ENCODE data around the gene TIAL1. TPM values are rescaled to one million over a fixed set of nuclear protein-coding genes. Genes with fewer than 3 reads are reported as not detected.

Gene TIAL1
- total and polyA plus RNA-seq, 10 of the 15 experiments (the other 5 are each of a cell fraction or from before 2014, with no cell fraction given) = 26.0 to 159 (median 62.8) TPM

- in situ Hi-C loops (cut with MboI) = no loop called here
- TF ChIP-seq IRF4 (IDR thresholded peaks at IDR 0.05; ENCODE audit: low read depth, low read length) (no peak), CBX3 (IDR thresholded peaks at IDR 0.05; ENCODE audit: borderline replicate concordance, low read depth) (no peak), ATF7 (IDR thresholded peaks at IDR 0.05; ENCODE audit: low read depth) (no peak), DPF2 (IDR thresholded peaks at IDR 0.05) (no peak), TCF7 (IDR thresholded peaks at IDR 0.05; ENCODE audit: borderline replicate concordance) (no peak), NFYB (IDR thresholded peaks at IDR 0.05; ENCODE audit: insufficient read depth, low read depth, low read length) (no peak), TBL1XR1 (IDR thresholded peaks at IDR 0.05; ENCODE audit: low read depth, low read length) (no peak), ASH2L (IDR thresholded peaks at IDR 0.05; ENCODE audit: borderline replicate concordance, low read depth) (no peak), SPI1 (IDR thresholded peaks at IDR 0.05; ENCODE audit: borderline replicate concordance, insufficient read depth, low read depth, low read length) (no peak), MTA3 (IDR thresholded peaks at IDR 0.05; ENCODE audit: borderline replicate concordance, low read length) (no peak), HCFC1 (IDR thresholded peaks at IDR 0.05; ENCODE audit: low read length) (no peak), ATF2 (IDR thresholded peaks at IDR 0.05; ENCODE audit: low read length) (no peak), SIN3A (IDR thresholded peaks at IDR 0.05; ENCODE audit: low read depth, low read length) (no peak), SRF (IDR thresholded peaks at IDR 0.05; ENCODE audit: low read depth in 2 of 2, low read length in 2 of 2) (no peak), NR2C1 (IDR thresholded peaks at IDR 0.05) (no peak), RUNX3 (IDR thresholded peaks at IDR 0.05; ENCODE audit: low read length) (no peak), NKRF (conservative IDR thresholded peaks at IDR 0.05) (no peak), NR2C2 (IDR thresholded peaks at IDR 0.05; ENCODE audit: borderline replicate concordance, control insufficient read depth, insufficient read length, low read depth) (no peak), RFX5 (IDR thresholded peaks at IDR 0.05; ENCODE audit: low read depth, low read length) (no peak), CBX5 (IDR thresholded peaks at IDR 0.05; ENCODE audit: low read depth) (no peak)
- RAD21 ChIA-PET (ENCODE audit: unreplicated experiment) = no interaction called here
- SMC1A ChIA-PET (ENCODE audit: uncharacterized antibody, unreplicated experiment) = no interaction called here
- Histone ChIP-seq H4K20me1 (ENCODE audit: control insufficient read depth, insufficient read depth) (no peaks in the 10 kb centered on the region), H3K27me3 (replicated peaks in 1 of 2; ENCODE audit: control insufficient read depth in 2 of 2, insufficient read depth in 2 of 2, low read length in 1 of 2) (no peaks in the 10 kb centered on the region), H3K36me3 (ENCODE audit: control insufficient read depth in 2 of 2, insufficient read depth in 2 of 2, low read length in 1 of 2) (peaks cover 20 to 26% of the 10 kb centered on the region in 2 experiments; a peak in 3 of 4 replicates), H2AFZ (ENCODE audit: control insufficient read depth, low read depth, low read length) (no peak overlapping the region), H3K4me3 (no peak overlapping the region), H3K79me2 (ENCODE audit: control insufficient read depth, insufficient read depth, low read length) (peaks cover 13% of the 10 kb centered on the region), H3K9me3 (replicated peaks; ENCODE audit: control insufficient read depth, insufficient read depth, low read length) (no peaks in the 10 kb centered on the region), H3K9ac (ENCODE audit: control insufficient read depth, insufficient read depth, low read length) (no peak overlapping the region), H3K27ac (ENCODE audit: control insufficient read depth, insufficient read depth) (no peak overlapping the region), H3K4me2 (ENCODE audit: control insufficient read depth, insufficient read depth) (no peak overlapping the region), H3K4me1 (ENCODE audit: control insufficient read depth, insufficient read depth, low read length) (peaks cover under 1% of the 10 kb centered on the region)
- intact Hi-C loops (cut with micrococcal nuclease; ENCODE audit: unreplicated experiment) = no loop called here
- POLR2A ChIA-PET = interaction anchor here (1.2 kb wide), 1 partner anchor 14 kb away, joined by 5 read pairs; no protein-coding TSS in a partner anchor
- WGBS (ENCODE audit: insufficient coverage, insufficient replicate concordance, low lambda C conversion rate, missing lambda C conversion rate) = 93% methylated on average over 13 of the region's 13 CpGs
- FAIRE-seq = no peak
- no peak for DNase-seq (ENCODE audit: low read depth, low spot score)
- no peak for ATAC-seq
- CTCF ChIA-PET = interaction anchor here (0.7 kb wide), 1 partner anchor 19 kb away, joined by 3 read pairs; no protein-coding TSS in a partner anchor
- BruUV-seq (replicated peaks) = no TSS peak
Measured at GRCh38 chr10:119524720-119525070, 72.1 kb downstream of the TIAL1 start.
